ENCODE data around the gene EMP3. TPM values are rescaled to one million over a fixed set of nuclear protein-coding genes. Genes with fewer than 3 reads are reported as not detected.
"Not testable (repeated sequence)": the region's sequence is repeated elsewhere in the genome, so short reads cannot be mapped to it uniquely, and the experiment has no call there.

Gene EMP3, protein sequence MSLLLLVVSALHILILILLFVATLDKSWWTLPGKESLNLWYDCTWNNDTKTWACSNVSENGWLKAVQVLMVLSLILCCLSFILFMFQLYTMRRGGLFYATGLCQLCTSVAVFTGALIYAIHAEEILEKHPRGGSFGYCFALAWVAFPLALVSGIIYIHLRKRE
- 149 TPM for polyA plus RNA-seq (ENCODE audit: insufficient read length)

DNA sequence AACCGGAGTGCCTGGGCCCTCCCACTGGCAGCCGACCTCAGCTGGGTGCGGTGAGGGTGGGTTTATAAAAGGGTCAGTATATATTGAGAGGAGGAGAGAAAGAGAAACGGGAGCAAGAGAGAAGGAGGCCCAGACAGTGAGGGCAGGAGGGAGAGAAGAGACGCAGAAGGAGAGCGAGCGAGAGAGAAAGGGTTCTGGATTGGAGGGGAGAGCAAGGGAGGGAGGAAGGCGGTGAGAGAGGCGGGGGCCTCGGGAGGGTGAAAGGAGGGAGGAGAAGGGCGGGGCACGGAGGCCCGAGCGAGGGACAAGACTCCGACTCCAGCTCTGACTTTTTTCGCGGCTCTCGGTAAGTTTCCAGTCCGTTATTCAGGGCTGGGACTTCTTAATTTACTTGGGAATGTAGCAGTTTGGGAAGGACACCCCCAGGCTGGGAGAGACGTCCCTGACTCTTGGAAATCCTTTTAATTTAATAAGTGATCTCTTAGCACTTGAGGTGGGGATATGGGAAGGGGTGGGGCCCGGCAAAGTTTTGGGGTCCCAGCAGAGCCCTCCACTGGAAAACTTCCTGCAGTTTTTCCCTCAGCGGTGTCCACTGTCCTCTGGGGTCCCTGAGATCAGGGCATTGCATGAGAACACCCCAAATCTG, at the start of gene EMP3:
Gene EMP3, plus strand, starts transcription at position 288 of the 646 bp plus-strand sequence. CDS start 1,293 bp downstream, outside the sequence.
- peak; percentile 93 for DNase-seq

DNA sequence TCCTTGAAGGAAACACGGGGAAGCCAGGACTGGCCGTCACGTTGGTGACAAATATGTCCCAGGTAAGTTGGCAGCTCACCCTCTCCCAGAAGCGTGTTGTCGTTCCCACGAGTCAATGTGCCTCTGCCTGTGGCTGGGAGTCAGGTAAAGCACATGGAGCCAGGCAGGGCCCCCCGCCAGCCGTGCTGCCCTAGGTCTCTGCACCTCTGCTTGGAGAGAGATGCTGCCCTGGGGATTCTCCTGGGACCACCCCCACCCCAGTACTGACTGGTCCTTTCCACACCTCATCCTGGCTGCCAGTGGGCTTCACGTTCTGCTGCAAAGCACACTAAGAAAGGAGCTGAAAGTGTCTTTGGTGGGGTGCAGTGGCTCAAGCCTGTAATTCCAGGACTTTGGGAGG, 45.6 kb upstream of the EMP3 start:
- no peak for DNase-seq

DNA sequence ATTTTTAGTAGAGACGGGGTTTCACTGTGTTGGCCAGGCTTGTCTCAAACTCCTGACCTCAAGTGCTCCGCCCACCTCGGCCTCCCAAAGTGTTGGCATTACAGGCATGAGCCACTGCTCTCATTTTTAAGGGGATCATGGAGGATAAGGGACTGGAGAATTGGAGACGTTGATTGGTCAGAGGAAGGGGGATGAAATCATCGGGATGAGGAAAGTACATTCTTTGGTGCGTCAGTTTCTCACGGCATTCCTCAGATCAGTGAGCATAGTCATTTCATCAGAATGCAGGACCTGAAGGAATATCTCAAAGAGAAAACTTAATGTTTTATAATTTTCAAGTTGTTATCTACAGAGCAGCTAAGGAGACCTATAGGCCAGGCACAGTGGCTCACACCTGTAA, 41.4 kb upstream of the EMP3 start:
- no peak for DNase-seq

DNA sequence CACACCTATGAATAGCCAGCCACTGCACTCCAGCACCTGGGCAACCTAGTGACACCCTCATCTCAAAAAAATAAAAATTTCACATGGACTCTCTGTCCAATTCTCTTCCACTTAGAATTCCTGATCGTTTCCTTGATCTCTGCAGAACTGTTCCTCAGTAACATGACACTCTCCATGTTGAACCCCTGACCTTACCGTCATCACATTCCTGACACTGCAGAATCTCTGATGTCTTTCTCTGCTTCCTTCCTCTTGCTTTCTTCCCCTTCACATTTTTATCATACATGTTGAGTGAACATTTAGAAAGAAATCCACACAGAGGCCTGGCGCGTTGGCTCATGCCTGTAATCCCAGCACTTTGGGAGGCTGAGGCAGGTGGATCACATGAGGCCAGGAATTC, 40.5 kb upstream of the EMP3 start:
- DNase-seq, result no peak

DNA sequence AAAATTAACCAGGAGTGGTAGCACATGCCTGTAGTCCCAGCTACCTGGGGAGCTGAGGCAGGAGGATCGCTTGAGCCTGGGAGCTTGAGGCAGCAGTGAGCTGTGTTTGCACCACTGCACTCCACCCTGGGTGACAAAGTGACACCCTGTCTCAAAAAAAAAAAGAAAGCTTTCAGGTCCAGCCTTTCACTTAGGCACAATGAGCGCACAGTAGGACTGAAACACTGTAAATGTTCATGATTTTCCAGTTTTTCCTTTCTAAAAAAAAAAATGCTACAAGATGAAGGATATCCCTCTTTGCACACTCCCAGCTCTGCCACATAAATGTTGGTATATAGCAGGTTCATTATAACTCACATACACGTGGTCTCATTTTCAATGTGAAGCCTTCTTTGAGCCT, 37.6 kb upstream of the EMP3 start:
- DNase-seq, result no peak

DNA sequence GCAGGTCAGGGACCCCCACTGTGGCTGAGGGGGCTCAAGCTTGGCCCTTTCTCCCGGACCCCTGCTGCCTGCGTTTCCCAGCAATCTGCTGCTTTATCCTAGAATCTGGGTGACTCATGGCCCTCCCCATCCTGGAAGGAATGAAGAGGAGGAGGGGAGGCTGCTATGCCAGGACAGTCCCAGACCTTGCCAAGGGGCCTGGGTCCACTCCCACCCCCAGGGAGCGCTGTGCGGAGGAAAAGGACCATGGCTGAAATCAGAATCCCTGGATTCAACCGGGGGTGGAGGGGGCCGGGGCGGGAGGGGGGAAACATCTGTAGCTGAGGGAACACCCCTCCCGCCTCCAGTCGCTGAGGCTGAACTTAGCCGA, 35.0 kb upstream of the EMP3 start:
- peak; percentile 38 for DNase-seq

DNA sequence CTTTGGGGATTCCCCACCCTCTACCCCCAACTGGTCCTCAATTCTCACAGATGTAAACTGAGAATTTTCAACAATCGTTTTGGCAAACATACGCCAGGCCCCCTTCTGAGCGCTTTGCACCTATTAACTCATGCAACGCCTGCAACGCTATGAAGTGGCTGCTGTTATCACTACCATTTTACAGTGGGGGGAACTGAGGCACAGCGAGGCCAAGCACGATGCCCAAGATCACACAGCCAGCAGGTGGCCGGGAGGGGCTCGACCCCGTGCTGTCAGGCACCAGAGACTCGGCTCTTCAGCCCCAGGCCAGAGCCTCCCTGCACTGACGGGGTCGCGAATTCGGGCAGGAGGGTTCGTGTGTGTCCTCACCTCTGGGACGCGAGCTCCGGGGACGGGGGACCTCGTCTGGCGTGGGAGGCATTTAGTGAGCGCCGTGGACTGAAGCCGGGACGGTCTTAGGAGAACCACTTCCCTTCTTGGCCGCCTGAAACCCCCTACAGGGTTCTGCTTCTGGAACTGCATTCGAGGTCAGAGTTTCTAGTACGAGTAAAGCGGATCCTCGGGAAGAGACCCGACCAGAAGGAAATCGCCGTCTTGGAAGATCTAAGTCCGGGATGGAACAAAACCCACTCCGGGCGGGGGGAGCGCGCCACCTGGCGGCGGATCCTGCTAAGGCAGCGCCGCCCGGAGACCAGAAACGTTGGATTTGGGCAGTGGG, 34.4 kb upstream of the EMP3 start:
- peak; percentile 91 for DNase-seq

DNA sequence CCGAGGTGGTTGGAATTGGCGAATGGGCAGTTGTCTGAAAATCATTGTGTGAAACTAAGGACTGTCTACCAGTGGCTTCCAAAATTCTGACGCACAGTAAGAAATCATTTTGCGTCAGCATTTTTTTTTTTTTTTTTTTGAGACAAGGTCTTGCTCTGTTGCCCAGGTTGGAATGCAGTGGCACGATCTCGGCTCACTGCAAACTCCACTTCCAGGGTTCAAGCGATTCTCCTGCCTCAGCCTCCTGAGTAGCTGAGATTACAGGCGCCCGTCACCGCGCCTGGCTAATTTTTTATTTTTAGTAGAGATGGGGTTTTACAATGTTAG, 33.9 kb upstream of the EMP3 start:
- DNase-seq, result not testable (repeated sequence)

DNA sequence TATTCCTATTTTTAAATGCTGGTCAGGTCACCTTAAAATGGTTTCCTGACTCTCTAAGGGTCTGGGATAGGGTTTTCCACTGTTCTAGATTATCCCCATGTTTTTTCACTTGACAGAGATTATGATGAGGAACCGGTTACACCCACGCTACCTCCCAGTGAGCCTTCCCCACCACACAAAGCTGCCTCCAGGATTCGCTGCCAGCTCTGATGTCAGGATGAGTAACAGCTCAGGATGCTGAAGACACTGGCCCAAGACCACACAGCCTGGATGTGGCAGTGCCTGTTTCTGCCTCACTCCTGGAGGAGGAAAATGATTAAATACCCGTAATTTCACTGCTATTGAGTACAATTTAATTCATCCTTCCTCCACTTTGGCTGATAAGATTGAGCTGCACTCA, 32.6 kb upstream of the EMP3 start:
- DNase-seq, result no peak

DNA sequence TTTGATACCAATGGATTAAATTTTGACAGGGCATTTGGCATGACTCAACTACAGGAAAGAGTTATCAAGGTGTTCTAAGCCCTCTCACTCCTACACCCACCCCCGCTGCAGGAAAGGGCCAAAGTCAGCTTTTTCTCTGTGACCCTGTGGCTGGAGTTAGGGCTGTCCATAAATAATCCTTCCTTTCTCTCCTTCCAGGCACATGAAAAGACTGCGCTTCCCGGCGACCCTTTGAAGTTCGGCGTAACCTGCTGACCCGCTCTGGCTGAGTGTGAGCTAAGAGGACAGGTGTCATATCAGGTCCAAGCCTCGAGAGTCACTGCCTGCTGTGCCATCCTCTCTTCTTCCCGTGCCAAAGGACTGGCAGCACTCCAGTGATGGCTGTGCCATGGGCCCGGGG, 29.9 kb upstream of the EMP3 start:
- no peak for DNase-seq

DNA sequence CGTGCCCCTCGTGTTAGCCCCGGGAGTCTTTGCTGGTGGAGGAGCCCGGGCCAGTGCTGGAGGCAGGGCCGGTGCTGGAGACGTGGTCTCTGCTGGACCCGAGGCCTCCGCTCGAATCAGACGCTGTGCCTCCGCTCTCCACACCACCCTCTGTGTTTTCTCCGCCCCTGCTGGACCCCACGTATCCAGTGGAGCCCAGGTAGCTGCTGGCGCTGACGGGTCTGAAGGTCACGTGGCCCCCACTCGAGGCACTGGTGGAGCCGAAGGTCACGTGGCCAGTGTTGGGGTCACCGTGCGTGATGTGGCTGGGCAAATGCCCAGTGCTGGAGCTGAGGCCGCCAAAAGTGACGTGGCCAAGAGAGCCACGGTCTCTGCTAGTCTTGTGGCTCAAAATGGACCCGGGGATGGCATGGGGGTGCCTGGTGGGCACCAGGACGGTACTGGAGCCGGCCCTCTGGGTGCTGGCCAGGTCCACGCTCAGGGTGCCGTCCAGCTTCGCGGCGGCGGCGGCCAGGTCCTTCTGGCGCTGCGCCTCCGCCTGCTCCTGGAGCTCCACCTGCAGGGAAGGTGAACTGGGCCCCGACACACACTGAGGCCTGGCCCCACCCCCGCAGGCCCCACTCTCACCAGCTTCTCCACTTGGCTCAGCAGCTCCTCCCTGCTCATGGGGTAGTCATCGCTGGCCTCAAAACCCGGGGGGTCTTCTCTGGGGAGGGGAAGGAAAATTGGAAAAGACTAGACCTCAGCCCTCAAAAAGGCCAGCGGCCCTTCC, 28.2 kb upstream of the EMP3 start:
- DNase-seq, result no peak

DNA sequence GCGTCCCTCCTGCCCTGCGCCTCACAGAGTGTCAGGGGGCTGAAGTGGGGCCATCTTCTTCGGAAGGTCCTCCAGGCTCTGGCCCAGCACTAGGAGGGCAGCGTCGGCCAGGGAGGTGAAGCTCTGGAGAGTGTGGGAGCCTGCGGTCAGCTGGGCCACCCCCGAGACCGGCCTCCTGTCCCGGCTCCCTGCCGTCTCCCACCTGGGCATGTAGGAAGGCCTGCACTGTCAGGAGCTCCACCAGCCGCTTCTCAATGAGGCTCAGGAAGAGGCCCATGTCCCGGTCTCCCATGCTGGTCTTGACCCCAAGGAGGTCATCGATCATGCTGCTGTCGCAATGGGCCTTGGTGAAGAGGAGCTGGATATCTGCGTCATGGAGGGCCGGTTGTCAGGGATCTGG, 27.4 kb upstream of the EMP3 start:
- no peak for DNase-seq

DNA sequence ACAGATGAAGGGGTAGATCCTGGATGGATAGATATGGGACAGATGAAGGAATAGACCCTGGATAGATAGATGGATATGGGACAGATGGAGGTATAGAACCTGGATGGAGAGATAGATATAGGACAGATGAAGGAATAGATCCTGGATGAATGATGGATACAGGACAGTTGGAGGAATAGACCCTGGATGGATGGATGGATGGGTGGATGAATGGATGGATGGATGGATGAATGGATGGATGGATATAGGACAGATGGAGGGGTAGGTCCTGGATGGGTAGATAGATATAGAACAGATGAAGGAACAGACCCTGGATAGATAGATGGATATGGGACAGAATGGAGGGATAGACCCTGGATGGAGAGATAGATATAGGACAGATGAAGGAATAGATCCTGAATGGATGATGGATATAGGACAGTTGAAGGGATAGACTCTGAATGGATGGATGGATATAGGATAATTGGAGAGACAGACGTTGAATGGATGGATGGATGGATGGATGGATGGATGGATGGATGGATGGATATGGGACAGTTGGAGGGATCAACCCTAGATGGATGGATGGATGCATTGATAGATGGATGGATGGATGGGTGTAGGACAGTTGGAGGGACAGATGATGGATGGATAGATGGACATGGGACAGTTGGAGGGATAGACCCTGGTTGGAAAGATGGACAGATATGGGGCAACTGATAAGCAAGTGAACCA, 23.3 kb upstream of the EMP3 start:
- no peak for DNase-seq

DNA sequence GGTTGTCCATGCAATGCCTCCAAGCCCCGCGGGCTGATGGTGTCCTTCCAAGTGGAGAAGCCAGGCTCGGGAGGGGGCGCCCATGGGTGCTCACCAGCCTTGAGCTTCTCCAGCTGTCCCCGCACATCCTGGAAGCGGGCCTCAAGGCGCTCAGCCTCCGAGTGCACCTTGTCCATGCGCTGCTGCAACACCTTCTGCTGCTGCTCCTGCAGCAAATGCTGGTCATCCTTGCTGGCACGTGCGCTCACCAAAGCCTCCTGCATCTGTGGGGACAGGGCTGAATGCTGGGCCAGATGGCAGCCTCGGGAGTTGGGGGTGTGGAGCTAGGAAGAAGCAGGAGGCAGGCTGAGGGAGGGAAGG, 22.8 kb upstream of the EMP3 start:
- no peak for DNase-seq

DNA sequence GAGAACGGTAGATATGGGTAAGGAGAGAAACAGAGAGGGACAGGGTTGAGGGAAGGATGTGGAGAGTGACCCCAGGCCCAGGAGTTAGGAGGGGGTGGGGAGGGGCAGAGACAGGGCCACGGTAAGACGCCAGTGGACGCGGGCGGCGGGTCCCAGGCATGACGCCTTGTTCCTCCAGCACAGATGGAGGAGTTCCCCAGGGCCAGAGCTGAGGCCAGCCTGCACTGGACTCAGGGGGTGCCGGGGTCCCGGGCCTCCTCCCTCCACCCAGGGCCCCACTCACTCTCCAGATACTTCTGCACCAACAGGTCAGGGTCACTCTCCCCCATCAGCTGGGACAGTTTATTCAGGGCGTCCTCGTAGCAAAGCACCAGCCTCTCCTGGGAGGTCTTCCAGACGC, 22.0 kb upstream of the EMP3 start:
- no peak for DNase-seq

DNA sequence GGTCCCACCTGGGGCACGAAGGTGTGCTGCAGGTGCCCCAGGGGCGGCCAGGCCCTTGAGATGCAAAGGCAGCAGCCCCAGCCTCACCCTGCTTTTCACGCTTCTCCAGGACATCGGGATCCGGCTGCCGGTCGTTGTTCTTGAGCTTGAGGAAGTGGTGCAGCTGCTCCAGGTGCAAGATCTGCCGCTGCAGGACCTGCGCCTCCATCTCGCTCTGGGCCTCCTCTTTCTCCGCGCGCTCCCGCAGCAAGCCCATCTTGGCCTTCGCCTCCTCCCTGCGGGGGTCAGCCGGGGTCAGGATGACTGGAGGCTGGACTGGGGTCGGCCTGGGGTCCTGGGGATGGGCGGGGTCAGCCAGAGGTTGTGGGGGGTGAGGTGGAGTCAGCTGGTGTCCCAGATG, 21.5 kb upstream of the EMP3 start:
- DNase-seq, result no peak

DNA sequence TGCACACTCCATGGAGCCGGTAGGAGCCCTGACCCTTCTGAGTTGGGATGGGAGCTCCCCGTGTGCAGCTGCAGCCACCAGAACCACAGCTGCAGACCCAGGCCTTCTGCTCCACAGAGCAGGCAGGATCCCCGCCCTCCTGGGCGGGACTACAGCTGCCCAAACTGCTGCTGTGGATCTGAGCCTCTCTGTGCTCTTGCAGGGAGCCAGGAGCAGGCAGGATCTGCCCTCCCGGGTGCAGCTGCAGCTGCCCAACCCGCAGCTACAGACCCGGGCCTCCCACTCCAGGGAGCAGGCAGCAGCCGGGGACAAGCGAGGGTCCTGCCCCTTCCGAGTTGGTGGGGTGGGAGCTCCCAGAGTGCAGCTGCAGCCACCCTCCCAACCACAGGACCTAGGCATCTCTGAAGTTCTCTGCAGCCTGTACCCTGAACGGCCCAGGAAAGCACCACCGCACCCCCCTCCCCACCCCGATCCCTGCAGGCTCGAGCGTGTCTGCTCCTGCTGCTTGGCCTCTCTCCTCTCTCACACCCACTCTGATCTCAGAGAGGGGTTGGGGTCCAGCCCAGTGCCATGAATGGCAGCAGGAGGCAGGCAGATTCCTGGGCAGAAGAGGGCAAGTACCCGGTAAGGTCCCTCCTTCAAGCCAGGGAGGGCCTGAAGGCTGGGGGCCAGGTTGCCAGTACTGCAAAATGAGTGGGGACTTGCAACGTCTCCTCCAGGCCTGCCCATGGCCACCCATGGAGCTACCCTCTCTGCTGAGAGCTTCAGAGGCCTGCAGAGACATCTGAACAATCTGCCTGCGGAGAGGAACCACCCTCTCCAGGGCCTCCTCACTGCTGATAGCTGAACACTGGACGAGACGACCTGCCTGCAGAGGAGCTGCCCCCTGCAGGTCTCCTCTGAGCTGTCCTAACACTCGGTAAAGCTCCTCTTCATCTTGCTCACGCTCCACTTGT, 16.4 kb upstream of the EMP3 start:
- DNase-seq, result peak; percentile 79

DNA sequence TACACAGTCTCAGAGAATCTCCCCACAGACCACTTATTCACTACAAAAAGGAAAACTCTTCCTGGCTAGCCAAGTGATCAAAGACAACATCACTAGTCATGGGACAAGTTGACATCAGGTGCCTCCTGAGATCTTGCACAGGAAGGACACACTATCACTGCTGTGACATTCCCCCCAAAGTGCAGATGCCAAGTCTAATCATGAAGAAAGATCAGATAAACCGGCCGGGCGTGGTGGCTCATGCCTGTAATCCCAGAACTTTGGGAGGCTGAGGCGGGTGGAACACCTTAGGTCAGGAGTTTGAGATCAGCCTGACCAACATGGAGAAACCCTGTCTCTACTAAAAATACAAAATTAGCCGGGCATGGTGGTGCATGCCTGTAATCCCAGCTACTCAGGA, 15.6 kb upstream of the EMP3 start:
- DNase-seq, result not testable (repeated sequence)

DNA sequence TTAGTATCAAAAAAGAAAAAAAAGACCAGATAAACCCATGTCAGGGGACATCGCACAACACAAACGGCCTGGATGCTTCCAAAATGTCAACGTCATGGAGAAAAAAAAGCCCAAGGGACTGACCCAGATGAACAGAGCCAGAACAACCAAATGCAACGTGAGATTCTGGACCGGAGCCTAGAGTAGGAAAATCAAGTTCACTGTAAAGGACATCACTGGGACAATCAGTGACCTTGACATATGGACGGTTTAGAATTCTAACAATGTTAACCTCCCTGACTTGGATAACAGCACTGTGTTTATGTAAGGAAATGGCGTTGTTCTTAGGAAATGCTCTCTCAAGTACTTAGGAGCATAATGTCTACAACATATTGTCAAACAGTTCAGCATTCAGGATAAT, 15.1 kb upstream of the EMP3 start:
- DNase-seq, result peak; percentile 82

DNA sequence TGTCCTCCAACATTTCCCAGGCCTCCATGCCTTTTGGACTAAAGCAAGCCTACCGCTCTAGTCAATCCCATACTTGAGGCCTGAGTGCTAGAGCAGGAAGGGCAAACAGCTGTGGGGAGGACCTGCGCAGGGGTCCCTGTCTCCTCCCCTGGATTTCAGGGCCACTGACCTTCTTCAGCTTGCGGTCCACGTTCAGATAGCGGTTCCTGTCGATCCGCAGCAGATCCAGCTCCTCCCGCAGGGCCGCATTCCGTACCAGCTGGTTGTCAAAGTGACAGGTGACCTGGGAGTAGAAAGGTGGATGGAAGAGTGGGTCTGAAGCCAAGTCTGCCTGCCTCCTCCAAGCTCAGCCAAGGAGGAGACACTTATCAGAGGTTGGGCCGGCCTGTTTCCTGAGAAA, 14.0 kb upstream of the EMP3 start:
- DNase-seq, result no peak

DNA sequence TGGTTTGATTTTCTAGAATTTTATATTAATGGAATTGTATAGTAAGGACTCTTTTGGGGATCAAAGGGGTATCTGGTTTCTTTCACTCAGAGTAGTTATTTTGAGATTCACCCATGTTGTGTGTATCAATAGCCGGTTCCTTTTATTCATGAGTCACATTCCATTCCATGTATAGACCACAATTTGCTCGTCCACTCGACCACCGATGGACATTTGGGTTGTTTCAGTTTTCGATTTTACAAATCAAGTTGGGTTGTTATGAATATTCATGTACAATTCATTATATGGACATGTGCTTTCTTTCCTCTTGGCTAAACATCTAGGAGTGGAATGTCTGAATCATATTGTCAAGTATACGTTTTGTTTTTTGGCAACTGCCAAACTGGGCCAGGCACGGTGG, 9.6 kb upstream of the EMP3 start:
- no peak for DNase-seq

DNA sequence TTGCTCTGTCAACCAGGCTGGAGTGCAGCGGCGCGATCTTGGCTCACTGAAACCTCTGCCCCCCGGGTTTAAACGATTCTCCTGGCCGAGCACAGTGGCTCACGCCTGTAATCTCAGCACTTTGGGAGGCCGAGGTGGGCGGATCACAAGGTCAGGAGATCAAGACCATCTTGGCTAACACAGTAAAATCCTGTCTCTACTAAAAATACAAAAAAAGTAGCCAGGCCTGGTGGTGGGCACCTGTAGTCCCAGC, 7.7 kb upstream of the EMP3 start:
- not testable (repeated sequence) for DNase-seq
